SU-DHL-6 (cell line): ENCODE data around the gene RCAN2.

Source experiments
- H2AFZ ChIP-seq: fragments of 200-600 bp; sonication (generic); 2 replicates; pipeline ENCODE4 v1.6.1; 2014; ENCODE audit warnings: low read depth, mild to moderate bottlenecking, moderate library complexity, mixed read lengths, antibody characterized with exemption, low read length; ENCODE audit not compliant: severe bottlenecking
- H3F3A ChIP-seq: fragments of 200-600 bp; shearing (Covaris generic); 2 replicates; pipeline ENCODE4 v1.6.0; 2016; ENCODE audit warnings: antibody characterized with exemption, mild to moderate bottlenecking; ENCODE audit not compliant: insufficient read depth
- H3K27ac ChIP-seq: fragments of 200-600 bp; sonication (generic); 2 replicates; pipeline ENCODE4 v1.5.1; 2016; ENCODE audit warnings: low read depth, mild to moderate bottlenecking, low read length, moderate library complexity, mixed read lengths
- H3K27me3 ChIP-seq: fragments of 200-600 bp; sonication (generic), shearing (Covaris generic); 2 replicates; pipeline ENCODE4 v1.6.0; 2014; ENCODE audit warnings: mild to moderate bottlenecking, low read length
- H3K36me3 ChIP-seq: fragments of 200-600 bp; sonication (generic); 2 replicates; pipeline ENCODE4 v1.6.1; 2014; ENCODE audit warnings: mild to moderate bottlenecking, low read length, mixed read lengths
- H3K4me2 ChIP-seq: fragments of 300-600, 200-600 bp; shearing (Covaris generic), sonication (generic); 2 replicates; pipeline ENCODE4 v1.6.0; 2014; ENCODE audit warnings: low read length, low read depth, mild to moderate bottlenecking; ENCODE audit not compliant: poor library complexity, severe bottlenecking
- H3K4me3 ChIP-seq: fragments of 200-600 bp; sonication (generic); 2 replicates; pipeline ENCODE4 v1.5.1; 2014; ENCODE audit warnings: antibody characterized with exemption, low read length, mild to moderate bottlenecking, mixed read lengths; ENCODE audit not compliant: insufficient read depth, poor library complexity, severe bottlenecking
- H3K79me2 ChIP-seq: fragments of 200-600 bp; sonication (generic); 2 replicates; pipeline ENCODE4 v1.6.1; 2014; ENCODE audit warnings: mild to moderate bottlenecking, low read length, moderate library complexity; ENCODE audit not compliant: insufficient read depth
- H3K9ac ChIP-seq: fragments of 200-600 bp; sonication (generic); 2 replicates; pipeline ENCODE4 v1.7.0; 2014; ENCODE audit warnings: mild to moderate bottlenecking, low read length
- H3K9me2 ChIP-seq: fragments of 200-600 bp; sonication (generic); replicated peaks from 2 replicates; pipeline ENCODE4 v1.6.1; 2014; ENCODE audit warnings: low read length; ENCODE audit not compliant: insufficient read depth
- H3K9me3 ChIP-seq: fragments of 200-600 bp; sonication (generic); 2 replicates; pipeline ENCODE4 v1.6.1; 2014; ENCODE audit warnings: low read length, mixed read lengths; ENCODE audit not compliant: insufficient read depth
- H4K20me1 ChIP-seq: fragments of 200-600 bp; sonication (generic); 2 replicates; pipeline ENCODE4 v1.6.1; 2014; ENCODE audit warnings: low read depth, mild to moderate bottlenecking, antibody characterized with exemption, low read length, moderate library complexity, mixed read lengths
- EZH2phosphoT487 ChIP-seq: fragments of 200-600 bp; sonication (generic), shearing (Covaris generic); conservative IDR thresholded peaks from 2 replicates; pipeline ENCODE4 v1.6.1; 2018; ENCODE audit warnings: mild to moderate bottlenecking, antibody characterized with exemption, low read length, moderate library complexity, mixed read lengths
- TF ChIP-seq, protein P1 (sequence below): fragments of 200-600 bp; sonication (generic); IDR thresholded peaks from one replicate; pipeline ENCODE4 v1.5.1; 2017; ENCODE audit warnings: antibody characterized with exemption, mild to moderate bottlenecking, low read length, moderate library complexity; ENCODE audit not compliant: insufficient read depth, poor library complexity, severe bottlenecking

RCAN2 gene

DNA sequence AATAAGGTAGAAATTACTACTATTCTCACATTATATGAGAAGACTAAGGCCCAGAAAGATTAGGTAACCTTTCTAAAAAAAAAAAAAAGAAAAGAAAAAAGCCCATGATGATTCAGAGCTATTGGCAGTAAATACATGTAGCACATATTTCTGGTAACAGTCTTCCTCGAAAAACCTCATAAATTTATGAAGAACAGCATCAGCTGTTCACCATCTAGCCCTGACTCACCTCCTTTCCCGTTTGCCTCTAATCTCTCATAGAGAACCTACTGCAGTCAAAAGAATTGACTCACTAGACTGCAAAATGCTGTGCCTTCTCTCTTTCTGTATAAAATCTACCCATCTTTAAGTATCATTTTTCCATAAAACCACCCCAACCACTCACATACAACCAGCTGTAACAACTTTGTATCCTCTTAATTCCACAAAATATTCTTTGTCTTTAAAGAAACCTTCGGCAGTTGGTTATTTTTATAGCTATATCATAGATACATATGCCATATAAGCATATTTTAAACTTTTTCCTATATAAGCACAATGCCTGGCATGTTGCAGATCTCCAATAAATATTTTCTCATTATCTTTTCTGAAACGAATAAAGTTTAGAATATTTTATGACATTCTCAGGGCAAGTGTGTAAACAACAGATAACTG lies 167.8 kb downstream of the RCAN2 start:
- no peaks in the 10 kb centered on the region for H3K27me3 ChIP-seq
- H3K9me3 ChIP-seq, result no peaks in the 10 kb centered on the region
- no peak overlapping the region for H2AFZ ChIP-seq
- TF ChIP-seq EZH2phosphoT487, result no peak
- TF ChIP-seq, protein P1, sequence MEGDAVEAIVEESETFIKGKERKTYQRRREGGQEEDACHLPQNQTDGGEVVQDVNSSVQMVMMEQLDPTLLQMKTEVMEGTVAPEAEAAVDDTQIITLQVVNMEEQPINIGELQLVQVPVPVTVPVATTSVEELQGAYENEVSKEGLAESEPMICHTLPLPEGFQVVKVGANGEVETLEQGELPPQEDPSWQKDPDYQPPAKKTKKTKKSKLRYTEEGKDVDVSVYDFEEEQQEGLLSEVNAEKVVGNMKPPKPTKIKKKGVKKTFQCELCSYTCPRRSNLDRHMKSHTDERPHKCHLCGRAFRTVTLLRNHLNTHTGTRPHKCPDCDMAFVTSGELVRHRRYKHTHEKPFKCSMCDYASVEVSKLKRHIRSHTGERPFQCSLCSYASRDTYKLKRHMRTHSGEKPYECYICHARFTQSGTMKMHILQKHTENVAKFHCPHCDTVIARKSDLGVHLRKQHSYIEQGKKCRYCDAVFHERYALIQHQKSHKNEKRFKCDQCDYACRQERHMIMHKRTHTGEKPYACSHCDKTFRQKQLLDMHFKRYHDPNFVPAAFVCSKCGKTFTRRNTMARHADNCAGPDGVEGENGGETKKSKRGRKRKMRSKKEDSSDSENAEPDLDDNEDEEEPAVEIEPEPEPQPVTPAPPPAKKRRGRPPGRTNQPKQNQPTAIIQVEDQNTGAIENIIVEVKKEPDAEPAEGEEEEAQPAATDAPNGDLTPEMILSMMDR, result no peak
- no peak overlapping the region for H3K4me2 ChIP-seq
- H3K79me2 ChIP-seq, result no peaks in the 10 kb centered on the region
- H3K9ac ChIP-seq, result no peak overlapping the region
- no peak overlapping the region for H3K4me3 ChIP-seq
- H3K27ac ChIP-seq, result no peak overlapping the region
- no peaks in the 10 kb centered on the region for H4K20me1 ChIP-seq
- no peaks in the 10 kb centered on the region for H3K9me2 ChIP-seq
- no peaks in the 10 kb centered on the region for H3K36me3 ChIP-seq
- no peaks in the 10 kb centered on the region for H3F3A ChIP-seq

DNA sequence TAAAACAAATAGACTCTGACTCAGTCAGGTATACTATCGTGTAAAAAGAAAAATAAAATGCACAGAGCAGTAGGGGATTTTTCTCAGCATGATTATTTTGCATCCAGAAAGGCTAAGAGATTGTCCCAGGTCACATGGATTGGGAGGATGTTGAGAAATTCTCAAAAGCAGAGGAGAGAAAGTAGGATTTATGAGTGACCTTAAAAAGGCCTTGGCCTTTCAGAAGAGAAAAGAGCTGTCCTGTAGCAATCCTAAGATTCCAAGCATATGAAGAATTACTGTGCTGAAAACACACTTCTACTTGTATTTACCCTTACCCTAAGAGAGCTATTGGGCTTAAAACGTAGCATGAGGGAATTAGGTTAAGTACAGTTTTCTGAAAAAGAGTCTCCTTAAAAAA lies 170.7 kb downstream of the RCAN2 start:
- Histone ChIP-seq H3K27me3 (no peaks in the 10 kb centered on the region), H3F3A (no peaks in the 10 kb centered on the region), H2AFZ (no peak overlapping the region), H3K9ac (no peak overlapping the region), H3K4me3 (no peak overlapping the region), H3K36me3 (no peaks in the 10 kb centered on the region), H4K20me1 (no peaks in the 10 kb centered on the region), H3K79me2 (no peaks in the 10 kb centered on the region), H3K9me3 (no peaks in the 10 kb centered on the region), H3K27ac (no peak overlapping the region), H3K4me2 (no peak overlapping the region), H3K9me2 (no peaks in the 10 kb centered on the region)
- no peak for TF ChIP-seq EZH2phosphoT487
- TF ChIP-seq, protein P1, result no peak

DNA sequence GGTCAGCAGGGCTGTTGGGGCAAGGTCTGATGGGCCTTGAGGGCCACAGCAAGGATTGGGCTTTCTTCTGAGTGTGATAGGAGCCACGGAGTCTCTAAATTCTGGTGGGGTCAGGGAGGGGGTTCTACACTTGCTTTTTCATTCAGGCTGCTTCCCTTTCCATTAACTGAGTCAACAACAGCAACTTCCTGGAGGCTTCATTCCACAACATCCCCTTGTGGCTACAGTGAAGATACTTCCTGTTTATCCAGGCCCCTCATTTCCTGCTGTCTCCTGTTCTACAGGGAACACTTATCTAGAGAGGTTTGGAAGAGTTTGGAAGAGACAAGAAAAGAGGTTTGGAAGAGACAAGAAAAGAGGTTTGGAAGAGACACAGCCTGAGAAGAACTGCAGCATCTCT lies 175.7 kb downstream of the RCAN2 start:
- Histone ChIP-seq H4K20me1 (no peaks in the 10 kb centered on the region), H3K9me3 (no peaks in the 10 kb centered on the region), H2AFZ (no peak overlapping the region), H3K27me3 (no peaks in the 10 kb centered on the region), H3K4me3 (no peak overlapping the region), H3K27ac (no peak overlapping the region), H3K36me3 (no peaks in the 10 kb centered on the region), H3F3A (no peaks in the 10 kb centered on the region), H3K4me2 (no peak overlapping the region), H3K9ac (no peak overlapping the region), H3K9me2 (no peaks in the 10 kb centered on the region), H3K79me2 (no peaks in the 10 kb centered on the region)
- TF ChIP-seq, protein P1, result no peak
- no peak for TF ChIP-seq EZH2phosphoT487
